Right renal pelvis (tissue), 4 donors: Measurements from ENCODE around the gene BBS1. TPM values are rescaled to one million over a fixed set of nuclear protein-coding genes. Genes with fewer than 3 reads are reported as not detected.

Source experiments
- DNase-seq, 4 donors: peaks; one replicate each; pipeline ENCODE4 v3.0.0-alpha.2; 2013; ENCODE audit warnings: low read depth in 4 of 4, low spot score in 3 of 4, missing footprints in 1 of 4
- polyA plus RNA-seq, 4 donors: library from polyadenylated mRNA; unstranded; fragments of 120-200 nt; gene quantifications; one replicate each; pipeline ENCODE4 v1.2.1, GENCODE V29; 2013; ENCODE audit not compliant: insufficient read length in 4 of 4

BBS1 gene
- polyA plus RNA-seq, 4 donors, result 68.9 to 76.6 (median 76.0) TPM

DNA sequence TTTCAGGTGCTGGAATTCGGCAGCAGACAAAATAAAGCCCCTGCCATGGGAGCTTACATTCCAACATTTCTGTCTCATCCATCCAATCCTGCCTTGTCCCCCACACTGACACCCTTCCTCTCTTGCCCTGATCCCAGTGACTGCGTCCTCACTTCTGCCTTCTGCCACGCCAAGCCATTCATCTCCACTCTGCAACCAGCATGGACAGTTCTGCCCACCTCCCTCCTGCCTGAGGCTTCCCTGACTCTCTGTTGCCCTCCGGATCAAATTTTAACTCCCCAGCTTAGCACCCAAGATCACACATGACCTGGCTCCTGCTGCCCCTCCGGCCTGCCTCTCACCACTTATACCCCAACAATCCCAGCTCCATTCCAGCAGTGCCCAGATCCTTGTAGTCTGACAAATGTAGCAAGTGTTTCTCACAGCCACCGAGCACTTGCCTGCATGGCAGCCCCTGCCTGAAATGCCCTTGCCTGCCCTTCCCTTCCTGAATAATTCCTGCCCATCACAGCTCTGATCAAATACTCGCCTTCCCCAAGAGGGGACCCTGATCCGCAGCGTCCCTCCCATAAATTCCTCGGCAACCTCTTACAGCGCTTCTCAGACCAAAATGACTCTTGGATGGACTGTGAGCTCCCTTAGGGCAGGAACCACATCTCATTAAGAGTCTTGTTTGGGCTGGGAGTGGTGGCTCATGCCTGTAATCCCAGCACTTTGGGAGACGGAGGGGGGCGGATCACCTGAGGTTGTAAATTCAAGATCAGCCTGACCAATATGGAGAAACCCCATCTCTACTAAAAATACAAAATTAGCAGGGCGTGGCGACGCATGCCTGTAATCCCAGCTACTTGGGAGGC, 38.6 kb downstream of the BBS1 start:
- no peak for DNase-seq

DNA sequence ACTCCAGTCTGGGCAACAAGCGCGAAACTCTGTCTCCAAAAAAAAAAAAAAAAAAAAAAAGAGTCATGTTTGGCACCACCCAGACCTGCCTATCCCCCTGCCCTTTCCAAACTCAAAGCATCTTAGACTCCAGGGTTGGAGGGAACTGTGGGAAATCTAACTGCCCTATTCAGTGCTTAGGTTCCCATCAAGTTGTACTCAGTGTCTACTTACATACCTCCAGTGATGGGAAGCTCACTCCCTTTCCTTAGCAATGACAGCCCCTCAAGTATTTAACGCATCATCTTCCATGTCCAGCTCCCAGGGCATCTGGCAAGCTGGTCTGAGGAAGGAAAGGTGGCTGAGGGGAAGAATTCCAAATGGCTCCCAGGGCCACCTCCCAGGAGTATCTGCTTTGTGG, 39.3 kb downstream of the BBS1 start:
- DNase-seq, result no peak

DNA sequence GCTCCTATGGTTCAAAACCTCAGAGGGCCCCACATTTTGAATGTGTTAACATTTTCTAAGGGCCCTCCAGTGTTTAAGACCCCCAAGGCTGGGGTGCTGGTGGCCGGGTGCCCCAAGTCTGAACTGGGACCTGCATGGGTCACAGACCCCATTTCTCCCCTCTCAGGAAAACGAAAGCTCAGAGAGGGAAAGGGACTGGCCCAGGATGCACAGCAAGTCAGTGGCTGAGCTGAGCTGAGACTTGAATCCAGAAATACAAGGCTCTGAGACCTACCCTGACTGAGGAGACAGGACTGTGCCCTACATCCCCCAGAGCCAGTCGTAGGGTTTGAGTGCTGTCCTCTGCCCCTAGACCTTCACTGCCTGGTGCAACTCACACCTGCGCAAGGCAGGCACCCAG, 40.5 kb downstream of the BBS1 start:
- DNase-seq, result no peak

DNA sequence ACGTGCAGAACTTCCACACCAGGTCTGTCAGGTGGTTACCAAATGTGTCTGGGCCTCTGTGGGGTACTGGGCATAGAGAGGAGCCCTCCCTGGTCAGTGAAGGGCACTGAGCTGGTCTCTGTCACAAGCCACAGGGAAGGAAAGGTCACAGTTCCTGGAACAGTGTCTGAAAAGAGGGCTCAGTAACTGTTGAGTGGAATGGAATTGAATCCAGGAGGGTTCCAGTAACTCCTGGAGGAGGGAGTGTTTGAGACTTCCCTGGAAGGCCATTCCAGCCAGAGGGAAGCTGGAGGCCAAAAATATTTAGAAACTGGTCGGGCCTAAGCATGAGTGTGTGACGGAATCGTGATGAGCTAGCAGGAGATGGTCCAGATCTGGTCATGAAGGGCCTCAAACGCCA, 44.2 kb downstream of the BBS1 start:
- DNase-seq, result no peak

DNA sequence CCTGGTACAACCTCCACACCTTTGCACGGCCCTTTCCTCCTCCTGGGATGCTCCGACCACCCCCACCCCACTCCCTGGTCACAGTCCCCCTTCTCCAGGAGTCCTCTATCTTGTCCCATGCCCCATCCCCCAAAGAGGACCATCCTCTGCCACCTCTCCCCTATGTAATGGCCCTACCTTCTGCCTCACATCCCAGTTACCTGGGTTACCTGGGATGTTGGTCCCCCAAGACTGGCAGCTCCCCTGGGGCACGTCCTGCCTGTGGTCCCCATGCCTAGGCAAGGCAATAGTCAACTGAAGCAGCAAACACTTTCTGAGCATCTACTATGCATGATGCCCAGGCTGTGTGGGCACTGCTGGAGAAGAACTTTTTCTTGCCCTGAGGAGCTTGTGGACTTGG, 45.0 kb downstream of the BBS1 start:
- DNase-seq, result no peak

DNA sequence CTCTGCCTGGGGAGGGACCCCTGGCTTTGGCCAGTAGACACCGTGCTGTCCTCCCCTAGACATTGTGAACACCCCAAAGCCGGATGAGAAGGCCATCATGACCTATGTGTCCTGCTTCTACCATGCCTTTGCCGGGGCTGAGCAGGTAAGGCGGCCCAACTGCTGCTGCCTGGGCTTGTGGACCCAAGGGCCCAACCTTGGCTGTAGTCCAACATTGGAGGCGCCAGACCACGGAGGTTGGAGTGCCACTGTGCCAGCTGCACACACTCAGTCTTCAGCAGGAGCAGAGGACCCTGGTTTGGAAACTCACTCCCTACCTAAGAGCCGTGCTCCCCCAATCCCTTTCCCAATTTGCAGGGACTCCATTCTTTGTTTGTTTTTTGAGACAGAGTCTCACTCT, 45.7 kb downstream of the BBS1 start:
- DNase-seq, result no peak

DNA sequence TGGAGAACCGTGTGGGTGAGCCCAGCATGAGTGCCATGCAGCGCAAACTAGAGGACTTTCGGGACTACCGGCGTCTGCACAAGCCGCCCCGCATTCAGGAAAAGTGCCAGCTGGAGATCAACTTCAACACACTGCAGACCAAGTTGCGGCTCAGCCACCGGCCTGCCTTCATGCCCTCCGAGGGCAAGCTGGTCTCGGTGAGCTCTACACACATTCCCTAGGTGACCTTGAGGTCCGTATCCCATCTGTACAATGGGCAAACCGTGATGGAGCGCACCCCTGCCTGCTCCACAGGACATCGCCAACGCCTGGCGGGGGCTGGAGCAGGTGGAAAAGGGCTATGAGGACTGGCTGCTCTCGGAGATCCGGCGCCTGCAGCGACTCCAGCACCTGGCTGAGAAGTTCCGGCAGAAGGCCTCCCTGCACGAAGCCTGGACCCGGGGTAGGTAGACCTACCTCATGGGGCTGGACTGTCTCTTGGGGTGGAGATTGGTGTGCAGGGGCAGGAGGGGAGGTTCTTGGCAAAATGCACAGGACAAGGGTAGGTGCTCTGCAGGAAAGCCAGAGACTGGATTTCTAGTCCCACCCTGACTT, 47.4 kb downstream of the BBS1 start:
- no peak for DNase-seq

DNA sequence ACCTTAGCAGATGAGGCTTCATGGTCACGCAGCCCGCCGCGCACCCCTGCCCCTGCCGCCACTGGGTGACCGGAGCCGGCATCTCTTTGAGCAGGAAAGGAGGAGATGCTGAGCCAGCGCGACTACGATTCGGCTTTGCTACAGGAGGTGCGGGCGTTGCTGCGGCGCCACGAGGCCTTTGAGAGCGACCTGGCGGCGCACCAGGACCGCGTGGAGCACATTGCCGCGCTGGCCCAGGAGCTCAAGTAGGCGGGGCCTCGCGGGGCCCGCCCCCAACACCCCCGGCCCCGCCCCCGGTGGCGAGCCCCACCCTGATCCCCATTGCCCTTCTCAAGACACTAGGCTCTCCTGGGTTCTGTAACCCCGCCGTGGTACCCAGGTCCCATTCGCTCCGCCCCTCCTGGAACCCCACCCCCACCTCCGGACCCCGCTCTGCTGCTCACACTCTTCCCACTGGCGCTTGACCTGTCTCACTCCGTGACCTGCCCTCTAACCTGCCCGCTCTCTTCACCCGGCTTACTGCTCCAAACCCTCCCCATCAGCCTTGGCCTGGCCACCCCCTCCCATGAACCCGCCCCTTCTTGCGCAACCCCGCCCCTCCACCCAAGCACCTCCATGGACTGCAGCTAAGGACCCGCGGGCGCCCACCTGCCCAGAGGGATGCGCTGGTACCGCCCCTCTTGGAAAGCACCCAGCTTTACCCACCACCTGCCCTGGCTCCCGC, 48.9 kb downstream of the BBS1 start:
- DNase-seq, result no peak

DNA sequence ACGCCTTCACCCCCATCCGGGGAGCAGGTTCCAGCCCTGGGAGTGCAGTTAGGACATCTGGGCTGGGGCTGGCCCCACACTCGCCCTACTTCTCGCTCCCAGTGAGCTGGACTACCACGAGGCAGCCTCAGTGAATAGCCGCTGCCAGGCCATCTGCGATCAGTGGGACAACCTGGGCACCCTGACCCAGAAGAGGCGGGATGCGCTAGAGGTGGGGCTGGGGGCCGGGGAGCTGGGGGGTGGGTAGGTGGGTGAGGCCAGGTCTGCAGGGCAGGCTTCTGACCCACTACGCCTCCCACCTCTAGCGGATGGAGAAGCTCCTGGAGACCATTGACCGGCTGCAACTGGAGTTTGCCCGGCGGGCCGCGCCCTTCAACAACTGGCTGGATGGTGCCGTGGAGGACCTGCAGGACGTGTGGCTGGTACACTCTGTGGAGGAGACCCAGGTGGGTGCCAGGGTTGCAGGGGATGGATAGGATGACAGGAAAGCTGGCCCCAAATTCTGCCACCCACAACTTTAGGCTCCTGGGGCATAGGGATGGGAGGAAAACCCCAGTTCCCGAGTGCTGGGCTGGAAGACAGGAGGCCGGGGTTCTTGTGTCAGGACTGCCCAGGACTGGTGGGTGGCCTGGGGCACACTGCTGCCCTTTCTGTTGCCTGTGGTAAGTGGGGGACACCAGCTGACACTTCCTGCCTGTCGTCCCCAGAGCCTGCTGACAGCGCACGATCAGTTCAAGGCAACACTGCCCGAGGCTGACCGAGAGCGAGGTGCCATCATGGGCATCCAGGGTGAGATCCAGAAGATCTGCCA, 49.6 kb downstream of the BBS1 start:
- DNase-seq, result no peak

DNA sequence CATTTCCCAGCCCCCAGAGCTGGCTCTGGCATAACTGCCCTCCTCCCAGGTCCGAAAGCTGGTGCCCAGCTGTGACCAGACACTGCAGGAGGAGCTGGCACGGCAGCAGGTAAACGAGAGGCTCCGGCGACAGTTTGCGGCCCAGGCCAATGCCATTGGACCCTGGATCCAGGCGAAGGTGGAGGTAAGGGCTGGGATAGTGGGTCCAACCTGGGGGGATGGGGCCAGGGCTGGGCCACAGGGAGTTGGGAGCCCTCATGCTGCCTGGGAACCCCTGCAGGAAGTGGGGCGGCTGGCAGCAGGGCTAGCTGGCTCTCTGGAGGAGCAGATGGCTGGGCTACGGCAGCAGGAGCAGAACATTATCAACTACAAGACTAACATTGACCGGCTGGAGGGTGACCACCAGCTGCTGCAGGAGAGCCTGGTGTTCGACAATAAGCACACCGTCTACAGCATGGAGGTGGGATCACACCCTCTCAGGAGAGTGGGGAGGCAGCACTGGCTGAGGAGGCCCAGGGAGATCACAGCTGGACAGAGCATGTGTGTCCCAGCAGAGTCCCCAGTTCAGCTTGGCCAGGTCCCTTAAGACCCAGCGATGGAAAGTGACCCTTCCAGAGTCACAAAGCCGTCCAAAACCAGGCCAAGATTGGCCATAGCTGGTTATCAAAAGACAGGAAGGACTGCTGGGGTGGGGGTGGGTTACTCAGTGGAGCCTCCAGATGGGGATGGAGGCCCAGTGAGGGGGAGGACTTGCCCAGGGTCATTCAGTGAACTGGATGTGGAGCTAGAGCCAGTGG, 50.9 kb downstream of the BBS1 start:
- no peak for DNase-seq

DNA sequence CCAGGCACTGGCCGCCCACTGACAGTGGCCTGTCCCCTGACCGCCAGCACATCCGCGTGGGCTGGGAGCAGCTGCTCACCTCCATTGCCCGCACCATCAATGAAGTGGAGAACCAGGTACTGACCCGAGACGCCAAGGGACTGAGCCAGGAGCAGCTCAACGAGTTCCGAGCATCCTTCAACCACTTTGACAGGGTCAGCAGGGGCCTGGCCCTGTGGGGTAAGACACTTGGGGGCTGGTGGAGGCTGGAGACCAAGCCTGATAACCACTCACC, 51.5 kb downstream of the BBS1 start:
- no peak for DNase-seq

DNA sequence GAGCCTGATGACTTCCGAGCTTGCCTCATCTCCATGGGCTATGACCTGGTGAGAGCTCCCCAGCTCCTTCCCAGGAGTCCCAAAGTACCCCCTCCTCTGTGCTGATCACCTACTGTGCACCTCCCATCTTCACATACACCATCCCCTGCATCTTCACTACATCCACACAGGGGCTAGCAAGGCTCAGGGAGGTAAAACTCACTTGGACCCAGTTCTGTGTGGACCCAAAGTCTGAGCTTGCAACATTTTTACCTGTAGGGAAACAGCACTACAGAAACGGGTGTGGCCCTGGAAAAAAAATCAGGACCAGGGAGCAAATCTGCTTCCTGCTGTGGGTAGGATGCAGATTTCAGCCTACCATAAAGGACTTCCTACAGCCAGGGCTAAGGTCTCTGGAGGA, 51.8 kb downstream of the BBS1 start:
- DNase-seq, result no peak

DNA sequence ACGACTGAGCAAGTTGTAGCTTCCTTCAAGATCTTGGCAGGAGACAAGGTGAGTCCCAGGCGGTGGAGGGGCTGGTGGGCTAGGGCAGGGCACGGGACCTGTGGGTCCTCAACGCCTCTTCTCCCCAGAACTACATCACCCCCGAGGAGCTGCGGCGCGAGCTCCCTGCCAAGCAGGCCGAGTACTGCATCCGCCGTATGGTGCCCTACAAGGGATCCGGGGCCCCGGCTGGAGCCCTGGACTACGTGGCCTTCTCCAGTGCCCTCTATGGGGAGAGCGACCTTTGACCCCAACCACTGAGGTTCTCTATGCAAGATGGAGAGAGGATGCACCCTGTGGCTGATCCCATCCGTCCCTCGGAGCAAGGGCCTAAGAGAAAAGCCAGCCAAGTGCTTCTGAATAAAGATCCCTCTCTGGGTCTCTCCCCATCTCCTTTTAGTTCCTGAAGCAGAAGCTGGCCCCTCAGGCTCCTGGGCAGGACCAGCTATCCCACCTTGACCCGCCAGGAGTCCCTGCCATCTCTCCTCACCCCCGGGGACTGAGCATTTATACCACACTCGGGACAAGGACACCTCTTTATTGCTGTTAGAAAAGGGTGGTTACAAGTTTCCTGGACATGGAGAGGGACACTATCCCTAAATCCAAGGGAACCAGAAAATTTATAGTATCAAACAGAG, 52.6 kb downstream of the BBS1 start:
- no peak for DNase-seq

DNA sequence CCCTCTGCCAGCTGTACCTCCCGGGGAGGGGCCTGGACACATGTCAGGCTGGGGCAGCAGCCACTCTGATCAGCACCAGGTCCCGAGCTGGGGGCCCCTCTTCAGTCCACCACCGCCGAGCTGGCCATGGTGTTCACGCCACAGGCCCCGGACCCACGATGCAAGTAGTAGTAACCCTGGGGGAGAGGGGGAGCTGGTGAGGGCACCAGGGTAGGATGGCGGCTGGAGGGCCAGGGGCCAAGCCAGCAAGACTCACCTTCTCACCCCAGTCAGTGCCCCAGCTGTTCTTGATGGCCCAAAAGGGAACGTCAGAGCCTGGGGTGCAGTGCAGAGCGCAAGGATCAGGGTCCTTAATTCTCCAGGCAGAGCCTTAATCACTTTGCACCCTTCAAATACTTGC, 53.4 kb downstream of the BBS1 start:
- DNase-seq, result no peak

DNA sequence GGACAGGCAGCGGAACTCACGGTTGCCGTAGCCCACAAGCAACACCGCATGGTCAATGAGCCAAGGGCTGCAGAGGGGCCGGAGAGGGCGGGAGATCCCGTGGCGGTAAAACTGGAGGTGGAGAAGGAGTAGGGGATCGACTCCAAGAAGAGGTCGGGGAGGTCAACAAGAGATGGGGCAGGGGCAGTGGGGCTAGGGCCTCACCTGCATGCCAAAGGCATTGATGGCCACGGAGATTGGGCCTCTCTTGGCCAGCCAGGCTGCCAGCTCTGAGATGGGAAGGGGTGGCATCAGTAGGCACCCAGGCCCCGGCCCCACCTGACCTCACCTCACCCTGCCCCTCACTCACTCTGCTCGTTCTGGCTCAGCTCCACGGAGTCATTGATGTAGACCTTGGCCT, 54.1 kb downstream of the BBS1 start:
- no peak for DNase-seq

DNA sequence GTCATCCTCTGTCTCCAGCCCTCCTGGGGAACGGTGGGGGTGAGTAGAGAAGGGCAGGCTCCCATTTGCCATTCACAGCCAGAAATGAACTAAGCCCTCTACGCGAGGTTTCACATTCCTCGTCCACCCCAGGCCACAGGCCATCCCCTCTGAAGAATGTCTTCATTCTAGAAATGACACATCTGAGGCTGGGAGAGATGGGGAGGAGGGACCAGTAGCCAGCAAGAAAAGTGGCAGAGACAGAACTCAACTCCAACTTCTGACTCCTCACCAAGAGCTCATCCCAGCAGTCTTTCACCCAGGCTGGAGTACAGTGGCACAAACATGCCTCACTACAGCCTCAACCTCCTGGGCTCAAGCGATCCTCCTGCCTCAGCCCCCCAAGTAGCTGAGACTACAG, 54.5 kb downstream of the BBS1 start:
- no peak for DNase-seq

DNA sequence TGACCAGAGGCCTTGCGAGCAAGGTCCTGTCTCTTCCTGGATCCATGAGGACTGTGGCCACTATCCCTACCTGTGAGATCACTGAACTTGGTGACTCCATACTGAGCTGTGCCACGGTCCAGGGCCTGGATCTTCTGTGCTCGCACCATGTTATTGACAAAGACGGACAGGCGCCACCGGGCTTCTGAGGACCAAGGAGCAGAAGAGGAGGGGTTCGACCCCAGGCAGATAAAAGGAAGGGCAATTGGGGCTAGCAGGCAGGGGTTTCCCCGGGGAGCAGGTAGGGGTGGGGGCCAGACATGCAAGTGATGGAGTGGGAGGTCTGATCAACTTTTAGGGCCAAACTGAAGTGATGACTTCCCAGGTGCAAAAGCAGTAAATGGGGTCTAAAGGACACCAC, 55.8 kb downstream of the BBS1 start:
- no peak for DNase-seq

DNA sequence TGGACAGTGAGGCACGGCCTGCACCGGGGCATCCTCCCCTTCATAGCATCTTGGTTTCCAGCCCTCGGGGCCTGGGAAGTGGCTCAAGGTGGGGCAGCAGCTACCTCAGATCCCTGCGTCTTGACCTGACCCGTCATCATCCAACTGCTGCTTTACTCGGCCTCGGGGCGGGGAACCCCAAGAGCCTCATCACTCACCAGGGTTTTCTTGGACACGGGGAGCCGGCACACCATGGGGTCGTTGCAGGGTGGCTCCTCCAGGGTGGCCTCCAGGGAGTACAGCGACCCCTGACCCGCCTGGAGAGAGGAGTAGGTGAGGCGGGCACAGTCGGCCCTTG, 57.3 kb downstream of the BBS1 start:
- DNase-seq, result no peak

DNA sequence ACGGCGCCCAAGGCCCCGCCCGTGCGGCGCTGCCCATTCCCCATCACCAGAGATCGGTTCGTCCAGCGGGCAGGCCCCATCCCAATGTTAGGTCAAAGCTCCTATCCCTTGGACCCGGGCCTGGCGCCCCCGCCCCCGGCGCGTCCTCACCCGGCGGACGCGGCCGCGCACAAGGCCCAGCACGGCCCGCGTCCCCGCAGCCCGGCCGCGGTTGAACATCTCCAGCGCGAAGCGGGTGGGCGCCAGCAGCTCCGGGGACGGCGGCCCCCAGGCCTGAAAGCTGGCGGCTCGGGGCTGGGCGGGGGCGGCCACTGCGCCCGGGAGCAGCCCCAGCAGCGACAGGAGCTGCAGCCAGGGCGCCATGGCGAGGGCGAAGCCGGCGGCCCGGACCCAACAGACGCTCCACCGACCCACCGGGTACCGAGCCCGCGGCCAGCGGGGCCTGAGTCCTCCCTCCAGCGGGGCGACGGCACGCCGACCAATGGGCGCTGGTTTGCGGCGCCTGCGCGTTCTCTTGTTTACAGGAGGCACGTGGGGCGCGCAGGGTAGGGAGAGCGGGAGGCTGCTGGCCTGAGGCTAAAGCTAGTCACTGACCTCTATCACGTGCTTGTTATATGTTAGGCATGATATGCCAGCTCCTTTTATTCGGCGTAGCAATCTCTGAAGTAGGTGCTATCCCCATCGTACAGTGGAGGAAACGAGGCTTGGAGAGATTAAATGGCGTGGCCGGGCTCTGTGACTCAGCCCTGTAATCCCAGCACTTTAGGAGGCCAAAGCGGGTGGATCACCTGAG, 57.9 kb downstream of the BBS1 start, which contains the start of gene CTSF:
CTSF (minus strand) TSS at position 483 of the 793 bp plus-strand sequence; CDS start at position 363, 120 bp downstream.
- peak in 3 of 4 donors; percentile 38 to 64 (median 50) for DNase-seq
